Left forelimb (tissue), 1 donor: ENCODE data around the gene GALNT10.

Experiments
- DNase-seq: peaks from one replicate; pipeline ENCODE4 v3.0.0-alpha.2; 2018; ENCODE audit warnings: low spot score

Gene GALNT10

GRCh38 chr5:154236536-154237375, 46.2 kb downstream of the GALNT10 start:
- DNase-seq: no peak

- no peak for DNase-seq
These were observed 46.8 kb downstream of the GALNT10 start for GRCh38 chr5:154237376-154237743.

GRCh38 chr5:154237946-154238345, 47.4 kb downstream of the GALNT10 start:
- DNase-seq: no peak

GRCh38 chr5:154238776-154239481, 48.4 kb downstream of the GALNT10 start:
- DNase-seq: no peak

- no peak for DNase-seq
These were observed 50.1 kb downstream of the GALNT10 start for GRCh38 chr5:154240595-154240994.

GRCh38 chr5:154241021-154241420, 50.5 kb downstream of the GALNT10 start:
- no peak for DNase-seq

GRCh38 chr5:154242442-154242841, 51.9 kb downstream of the GALNT10 start:
- DNase-seq: no peak

- no peak for DNase-seq
These were observed 52.4 kb downstream of the GALNT10 start for GRCh38 chr5:154242964-154243376.

GRCh38 chr5:154243736-154244135, 53.2 kb downstream of the GALNT10 start:
- no peak for DNase-seq

GRCh38 chr5:154244476-154244875, 53.9 kb downstream of the GALNT10 start:
- no peak for DNase-seq

- no peak for DNase-seq
These were observed 58.2 kb downstream of the GALNT10 start for GRCh38 chr5:154248691-154249090.

- no peak for DNase-seq
These were observed 59.3 kb downstream of the GALNT10 start for GRCh38 chr5:154249826-154250225.

- DNase-seq: no peak
These were observed 61.0 kb downstream of the GALNT10 start for GRCh38 chr5:154251529-154251928.

GRCh38 chr5:154253807-154254206, 63.3 kb downstream of the GALNT10 start:
- DNase-seq: no peak

GRCh38 chr5:154254896-154255295, 64.4 kb downstream of the GALNT10 start:
- no peak for DNase-seq

GRCh38 chr5:154257046-154257445, 66.5 kb downstream of the GALNT10 start:
- no peak for DNase-seq

- DNase-seq: no peak
These were observed 68.1 kb downstream of the GALNT10 start for GRCh38 chr5:154258531-154259217.

GRCh38 chr5:154260224-154260927, 69.8 kb downstream of the GALNT10 start:
- no peak for DNase-seq

GRCh38 chr5:154262342-154262741, 71.8 kb downstream of the GALNT10 start:
- no peak for DNase-seq

GRCh38 chr5:154264549-154265196, 74.1 kb downstream of the GALNT10 start:
- no peak for DNase-seq

GRCh38 chr5:154265197-154265773, 74.8 kb downstream of the GALNT10 start:
- DNase-seq: no peak
